Glutamatergic neuron (in vitro differentiated cells): Measurements from ENCODE around the gene SELENOP. TPM values are rescaled to one million over a fixed set of nuclear protein-coding genes. Genes with fewer than 3 reads are reported as not detected.

ENCODE experiments used
- DNase-seq: peaks from one replicate; pipeline ENCODE4 v3.0.0; 2022
- H3K27ac Mint-ChIP-seq: one replicate; pipeline ENCODE4 v1.8.0; 2020; ENCODE audit warnings: mild to moderate bottlenecking, mixed read lengths, inconsistent platforms; ENCODE audit not compliant: unreplicated experiment
- H3K27me3 Mint-ChIP-seq: one replicate; pipeline ENCODE4 v1.8.0; 2020; ENCODE audit warnings: mild to moderate bottlenecking, moderate library complexity, mixed read lengths, inconsistent platforms; ENCODE audit not compliant: unreplicated experiment
- H3K36me3 Mint-ChIP-seq: one replicate; pipeline ENCODE4 v1.8.0; 2020; ENCODE audit warnings: mild to moderate bottlenecking, mixed read lengths, inconsistent platforms; ENCODE audit not compliant: unreplicated experiment
- H3K4me1 Mint-ChIP-seq: one replicate; pipeline ENCODE4 v1.8.0; 2020; ENCODE audit warnings: mild to moderate bottlenecking, low read depth, mixed read lengths, inconsistent platforms; ENCODE audit not compliant: unreplicated experiment
- H3K4me3 Mint-ChIP-seq: one replicate; pipeline ENCODE4 v1.8.0; 2020; ENCODE audit warnings: mild to moderate bottlenecking, mixed read lengths, inconsistent platforms; ENCODE audit not compliant: unreplicated experiment
- H3K9me3 Mint-ChIP-seq: one replicate; pipeline ENCODE4 v1.8.0; 2020; ENCODE audit warnings: mild to moderate bottlenecking, moderate library complexity, mixed read lengths, inconsistent platforms; ENCODE audit not compliant: unreplicated experiment
- total RNA-seq: library from RNA; stranded (reverse); fragmentation: NEBNext Ultra II Directional; extraction: Animal tissue kit (Norgen Biotek cat#: 25700); gene quantifications from one replicate; pipeline ENCODE4 v1.2.1, GENCODE V29; 2021; ENCODE audit not compliant: unreplicated experiment
- TF ChIP-seq, protein P1 (sequence below): fragments of 200-600 bp; sonication (generic); IDR thresholded peaks from one replicate; pipeline ENCODE4 v1.5.0; 2021; ENCODE audit not compliant: partially characterized antibody, unreplicated experiment

Gene SELENOP
- total RNA-seq, 1 donor from 2014 or later: 0.61 TPM

DNA sequence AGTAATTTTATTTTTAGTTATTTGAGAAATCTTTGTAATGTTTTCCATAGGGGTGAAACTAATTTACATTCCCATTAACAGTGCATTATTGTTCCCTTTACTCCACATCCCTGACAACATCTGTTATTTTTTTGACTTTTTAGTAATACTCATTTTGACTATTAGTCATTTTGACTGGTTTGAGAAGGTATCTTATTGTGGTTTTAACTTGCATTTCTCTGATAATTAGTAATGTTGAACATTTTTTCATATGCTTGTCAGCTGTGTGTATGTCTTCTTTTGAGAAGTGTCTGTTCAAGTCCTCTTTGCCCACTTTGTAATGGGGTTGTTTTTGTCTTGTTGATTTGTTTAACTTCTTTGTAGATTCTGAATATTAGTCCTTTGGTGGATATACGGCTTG lies 27.6 kb downstream of the SELENOP start:
- TF ChIP-seq, protein P1, sequence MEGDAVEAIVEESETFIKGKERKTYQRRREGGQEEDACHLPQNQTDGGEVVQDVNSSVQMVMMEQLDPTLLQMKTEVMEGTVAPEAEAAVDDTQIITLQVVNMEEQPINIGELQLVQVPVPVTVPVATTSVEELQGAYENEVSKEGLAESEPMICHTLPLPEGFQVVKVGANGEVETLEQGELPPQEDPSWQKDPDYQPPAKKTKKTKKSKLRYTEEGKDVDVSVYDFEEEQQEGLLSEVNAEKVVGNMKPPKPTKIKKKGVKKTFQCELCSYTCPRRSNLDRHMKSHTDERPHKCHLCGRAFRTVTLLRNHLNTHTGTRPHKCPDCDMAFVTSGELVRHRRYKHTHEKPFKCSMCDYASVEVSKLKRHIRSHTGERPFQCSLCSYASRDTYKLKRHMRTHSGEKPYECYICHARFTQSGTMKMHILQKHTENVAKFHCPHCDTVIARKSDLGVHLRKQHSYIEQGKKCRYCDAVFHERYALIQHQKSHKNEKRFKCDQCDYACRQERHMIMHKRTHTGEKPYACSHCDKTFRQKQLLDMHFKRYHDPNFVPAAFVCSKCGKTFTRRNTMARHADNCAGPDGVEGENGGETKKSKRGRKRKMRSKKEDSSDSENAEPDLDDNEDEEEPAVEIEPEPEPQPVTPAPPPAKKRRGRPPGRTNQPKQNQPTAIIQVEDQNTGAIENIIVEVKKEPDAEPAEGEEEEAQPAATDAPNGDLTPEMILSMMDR: no peak
- Mint-ChIP-seq H3K4me1 (no peaks in the 10 kb centered on the region), H3K9me3 (peaks cover 3% of the 10 kb centered on the region), H3K36me3 (peaks cover 41% of the 10 kb centered on the region), H3K27me3 (no peaks in the 10 kb centered on the region), H3K27ac (no peak overlapping the region), H3K4me3 (no peak overlapping the region)
- no peak for DNase-seq

DNA sequence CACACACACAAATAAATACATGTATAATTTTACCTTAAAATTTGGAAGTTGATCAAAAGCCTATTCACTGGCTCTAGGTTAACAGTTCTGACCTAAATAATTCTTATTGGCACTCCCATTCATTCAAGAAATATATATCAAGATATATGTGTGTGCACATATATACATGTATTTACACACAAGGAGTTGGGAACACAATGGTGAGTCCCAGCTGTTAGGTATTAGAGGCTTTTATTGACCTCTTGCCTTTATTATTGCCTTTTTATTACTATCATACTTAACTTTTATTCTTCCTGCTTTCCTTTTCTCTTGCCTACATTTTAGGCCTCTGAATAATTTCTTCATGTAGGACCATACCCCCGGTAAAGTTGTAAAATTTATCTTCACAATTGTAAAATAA lies 30.1 kb downstream of the SELENOP start:
- H3K9me3 Mint-ChIP-seq: peaks cover 3% of the 10 kb centered on the region
- TF ChIP-seq, protein P1: no peak
- H3K4me3 Mint-ChIP-seq: no peak overlapping the region
- no peaks in the 10 kb centered on the region for H3K4me1 Mint-ChIP-seq
- H3K27me3 Mint-ChIP-seq: no peaks in the 10 kb centered on the region
- no peak overlapping the region for H3K27ac Mint-ChIP-seq
- peaks cover 23% of the 10 kb centered on the region for H3K36me3 Mint-ChIP-seq
- DNase-seq: no peak

DNA sequence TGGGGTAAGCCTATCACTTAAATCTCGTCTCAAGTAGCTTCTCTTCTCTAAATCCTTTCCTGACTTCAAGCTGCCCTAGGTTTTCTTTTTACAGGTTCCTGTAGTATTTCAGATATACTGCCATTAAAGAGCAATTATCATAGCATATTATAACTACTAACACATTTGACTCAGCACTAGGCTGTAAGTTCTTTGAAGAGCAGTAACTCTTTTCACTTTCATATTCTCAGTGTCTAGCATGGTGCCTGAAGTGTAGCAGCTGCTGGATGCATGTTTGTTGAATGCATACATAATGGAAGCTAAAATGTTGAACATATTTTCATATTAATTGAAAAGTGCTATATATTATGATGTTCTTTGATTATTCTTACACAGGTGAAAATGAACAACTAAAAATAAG lies 32.6 kb downstream of the SELENOP start:
- Mint-ChIP-seq H3K36me3 (no peaks in the 10 kb centered on the region), H3K27ac (no peak overlapping the region), H3K27me3 (no peaks in the 10 kb centered on the region), H3K9me3 (no peaks in the 10 kb centered on the region), H3K4me3 (no peak overlapping the region), H3K4me1 (no peaks in the 10 kb centered on the region)
- TF ChIP-seq, protein P1: no peak
- no peak for DNase-seq

DNA sequence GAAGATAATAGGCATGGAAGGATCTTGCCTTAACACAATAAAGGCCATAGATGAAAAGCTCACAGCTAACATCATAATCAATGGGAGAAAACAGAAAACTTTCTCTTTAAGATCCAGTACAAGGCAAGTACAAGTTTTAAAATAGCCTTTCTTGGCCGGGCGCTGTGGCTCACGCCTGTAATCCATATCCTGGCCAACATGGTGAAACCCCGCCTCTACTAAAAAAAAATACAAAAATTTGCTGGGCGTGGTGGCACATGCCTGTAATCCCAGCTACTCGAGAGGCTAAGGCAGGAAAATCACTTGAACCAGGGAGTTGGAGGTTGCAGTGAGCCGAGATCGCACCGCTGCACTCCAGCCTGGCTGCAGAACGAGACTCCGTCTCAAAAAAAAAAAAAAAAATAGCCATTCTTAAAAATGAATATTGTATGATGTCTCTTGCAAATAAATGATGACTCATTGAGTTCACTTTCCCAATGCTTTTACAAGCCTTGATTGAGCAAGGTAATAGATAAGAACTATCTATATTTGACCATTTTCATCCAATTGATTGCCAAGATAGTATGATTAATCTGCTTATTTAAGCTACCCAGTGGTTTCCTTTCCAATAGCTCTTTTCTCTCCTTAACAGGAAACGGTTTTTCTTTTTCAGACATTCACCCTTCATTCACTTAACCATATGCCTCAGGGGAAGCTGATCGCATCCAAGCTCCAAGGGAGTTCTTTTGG lies 39.3 kb downstream of the SELENOP start:
- H3K9me3 Mint-ChIP-seq: no peaks in the 10 kb centered on the region
- no peak overlapping the region for H3K27ac Mint-ChIP-seq
- no peak for DNase-seq
- no peaks in the 10 kb centered on the region for H3K36me3 Mint-ChIP-seq
- H3K4me3 Mint-ChIP-seq: no peak overlapping the region
- H3K4me1 Mint-ChIP-seq: peaks cover 3% of the 10 kb centered on the region
- no peaks in the 10 kb centered on the region for H3K27me3 Mint-ChIP-seq
- TF ChIP-seq, protein P1: no peak

DNA sequence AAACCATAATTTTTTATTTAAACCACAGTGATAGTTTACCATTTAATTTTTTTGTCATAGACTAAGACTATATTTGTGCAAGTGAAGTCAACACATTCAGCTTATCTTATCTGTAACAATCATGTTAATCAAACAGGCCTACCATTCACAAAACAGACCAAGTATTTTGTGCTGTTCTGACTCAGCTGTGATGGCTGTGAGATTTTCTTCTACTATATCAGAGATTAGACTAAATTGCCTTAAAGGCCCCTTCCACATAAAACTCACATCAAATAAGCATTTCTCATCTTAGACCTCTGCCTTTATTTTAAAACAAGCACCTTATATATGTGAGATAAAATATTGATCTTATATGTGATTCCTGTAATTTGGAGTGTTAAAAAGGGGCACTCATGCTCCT lies 41.7 kb downstream of the SELENOP start:
- no peaks in the 10 kb centered on the region for H3K27me3 Mint-ChIP-seq
- H3K4me3 Mint-ChIP-seq: no peak overlapping the region
- no peaks in the 10 kb centered on the region for H3K36me3 Mint-ChIP-seq
- H3K4me1 Mint-ChIP-seq: peaks cover 3% of the 10 kb centered on the region
- TF ChIP-seq, protein P1: no peak
- DNase-seq: no peak
- no peaks in the 10 kb centered on the region for H3K9me3 Mint-ChIP-seq
- no peak overlapping the region for H3K27ac Mint-ChIP-seq
